ENCODE data around the gene MB. TPM values are rescaled to one million over a fixed set of nuclear protein-coding genes. Genes with fewer than 3 reads are reported as not detected.
"Not testable (repeated sequence)": the region's sequence is repeated elsewhere in the genome, so short reads cannot be mapped to it uniquely, and the experiment has no call there.

Gene MB
- total RNA-seq (not detected in 2 replicates), polyA plus RNA-seq (not detected in 2 replicates), polyA minus RNA-seq (not detected in 2 replicates)
- 3.7 TPM for total RNA-seq (2013)

- Histone ChIP-seq H3K4me3 (ENCODE audit: control extremely low read depth in 1 of 5, extremely low read depth in 1 of 5, insufficient read depth in 1 of 5, low read depth in 2 of 5, low read length in 4 of 5) (no peak within 1 kb of the TSS), H3K27ac (ENCODE audit: low read length in 2 of 2) (no peak within 1 kb of the TSS), H3K9ac (ENCODE audit: low read length) (no peak within 1 kb of the TSS), H3K4me1 (ENCODE audit: control insufficient read depth in 2 of 2, insufficient read depth in 2 of 2, low read length in 2 of 2) (no peaks in the 10 kb centered on the region), H3K27me3 (replicated peaks in 1 of 4; ENCODE audit: control extremely low read depth in 1 of 4, control insufficient read depth in 3 of 4, insufficient read depth in 4 of 4, low read length in 3 of 4) (peaks cover 0 to 4% (median 0%) of the 10 kb centered on the region in 4 experiments), H4K20me1 (ENCODE audit: control insufficient read depth, insufficient read depth, low read length, poor library complexity, severe bottlenecking) (no peaks in the 10 kb centered on the region), H3K79me2 (ENCODE audit: control insufficient read depth, insufficient read depth, low read length) (no peaks in the 10 kb centered on the region), H2AFZ (ENCODE audit: insufficient read depth, low read depth, low read length, poor library complexity, severe bottlenecking) (no peak within 1 kb of the TSS), H3K4me2 (replicated peaks; ENCODE audit: low read depth, low read length, poor library complexity, severe bottlenecking) (no peak within 1 kb of the TSS), H3K9me3 (ENCODE audit: control extremely low read depth in 1 of 3, control insufficient read depth in 2 of 3, insufficient read depth in 1 of 3, low read length in 2 of 3) (no peaks in the 10 kb centered on the region), H3K36me3 (replicated peaks in 1 of 2; ENCODE audit: control extremely low read depth in 1 of 2, control insufficient read depth in 1 of 2, extremely low read depth in 1 of 2, insufficient read depth in 2 of 2, low read length in 1 of 2) (no peaks in the 10 kb centered on the region)
- no peaks in the 10 kb centered on the region for H3K4me1 Mint-ChIP-seq
- intact Hi-C loops (cut with micrococcal nuclease) = no loop called here
- ATAC-seq (ENCODE audit: low read depth) (no peak), DNase-seq (no peak)
- 87% methylated on average over 13 of the region's 16 CpGs for WGBS (ENCODE audit: insufficient coverage)
- ChIA-PET CTCF (interaction anchor here (1.1 kb wide), 1 partner anchor 8 kb away, joined by 3 read pairs; no protein-coding TSS in a partner anchor), POLR2A (no interaction called here)
- no peak within 1 kb of the TSS for H3K4me3 Mint-ChIP-seq
- no peak for TF ChIP-seq CTCF (IDR thresholded peaks at IDR 0.05)
- no peaks in the 10 kb centered on the region for H3K9me3 Mint-ChIP-seq (ENCODE audit: insufficient read depth)
- H3K27me3 Mint-ChIP-seq = no peaks in the 10 kb centered on the region
- H3K27ac Mint-ChIP-seq = no peak within 1 kb of the TSS
These were observed at the start of gene MB for GRCh38 chr22:35617137-35617755. TSS of gene MB (minus strand) at chr22:35617329. CDS start at chr22:35617257, 72 bp downstream.

GRCh38 chr22:35666699-35667098 is 49.6 kb upstream of the MB start:
- H3K4me3 ChIP-seq (ENCODE audit: control extremely low read depth in 1 of 5, extremely low read depth in 1 of 5, insufficient read depth in 1 of 5, low read depth in 2 of 5, low read length in 4 of 5); H4K20me1 ChIP-seq (ENCODE audit: control insufficient read depth, insufficient read depth, low read length, poor library complexity, severe bottlenecking); POLR2A ChIA-PET; H3K36me3 ChIP-seq (replicated peaks in 1 of 2; ENCODE audit: control extremely low read depth in 1 of 2, control insufficient read depth in 1 of 2, extremely low read depth in 1 of 2, insufficient read depth in 2 of 2, low read length in 1 of 2); ATAC-seq (ENCODE audit: low read depth); H3K27me3 ChIP-seq (replicated peaks in 1 of 4; ENCODE audit: control extremely low read depth in 1 of 4, control insufficient read depth in 3 of 4, insufficient read depth in 4 of 4, low read length in 3 of 4); H3K9ac ChIP-seq (ENCODE audit: low read length); H3K79me2 ChIP-seq (ENCODE audit: control insufficient read depth, insufficient read depth, low read length); H3K9me3 Mint-ChIP-seq (ENCODE audit: insufficient read depth); intact Hi-C loops (cut with micrococcal nuclease); H3K4me1 ChIP-seq (ENCODE audit: control insufficient read depth in 2 of 2, insufficient read depth in 2 of 2, low read length in 2 of 2); H3K4me2 ChIP-seq (replicated peaks; ENCODE audit: low read depth, low read length, poor library complexity, severe bottlenecking); H3K4me3 Mint-ChIP-seq; H3K27ac ChIP-seq (ENCODE audit: low read length in 2 of 2); H3K27me3 Mint-ChIP-seq; CTCF ChIA-PET; H3K27ac Mint-ChIP-seq; H3K9me3 ChIP-seq (ENCODE audit: control extremely low read depth in 1 of 3, control insufficient read depth in 2 of 3, insufficient read depth in 1 of 3, low read length in 2 of 3); DNase-seq; H2AFZ ChIP-seq (ENCODE audit: insufficient read depth, low read depth, low read length, poor library complexity, severe bottlenecking): not testable (repeated sequence)
- peaks cover 16% of the 10 kb centered on the region for H3K4me1 Mint-ChIP-seq
- no CpG with 5 or more reads among the region's 1 CpG for WGBS (ENCODE audit: insufficient coverage)
